Measurements from ENCODE around the gene SLF2.

Gene SLF2

DNA sequence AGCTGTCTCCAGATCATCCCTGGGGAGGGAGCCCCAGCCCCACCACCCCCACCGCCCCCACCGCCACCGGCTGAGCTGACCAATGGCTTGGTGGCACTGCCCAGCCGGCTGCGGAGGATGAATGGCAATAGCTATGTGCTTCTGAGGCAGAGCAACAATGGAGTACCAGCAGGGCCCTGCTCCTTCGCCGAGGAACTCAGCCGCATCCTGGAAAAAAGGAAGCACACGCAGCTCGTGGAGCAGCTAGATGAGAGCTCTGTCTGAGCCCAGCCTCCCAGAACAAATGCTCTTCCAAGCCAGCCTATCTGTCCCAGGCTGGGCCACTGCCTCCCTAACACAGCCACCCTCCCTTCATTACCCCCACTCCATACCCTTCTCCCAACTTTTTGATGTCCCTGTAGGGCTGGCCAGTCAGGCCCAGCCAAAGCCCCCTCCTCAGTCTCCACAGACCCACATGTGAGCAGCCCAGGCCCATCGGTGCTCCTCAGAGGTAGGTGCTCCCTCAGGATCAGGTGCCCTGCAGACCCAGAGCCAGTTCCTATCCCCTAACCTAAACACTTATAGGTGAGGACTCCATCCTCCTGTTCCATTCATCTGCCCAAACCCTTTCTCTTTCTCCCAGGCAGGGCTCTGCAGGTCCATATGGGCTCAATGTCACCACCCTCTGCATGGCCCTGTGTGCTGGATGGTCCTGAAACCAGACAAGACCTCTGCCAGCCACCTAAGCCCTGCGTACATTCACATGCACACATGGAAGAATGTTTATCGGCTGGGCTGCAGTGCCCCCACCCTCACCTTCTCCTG, 71.3 kb downstream of the SLF2 start:
- Mint-ChIP-seq H3K27ac (no peak overlapping the region), H3K36me3 (ENCODE audit: low read depth) (peaks cover 11% of the 10 kb centered on the region), H3K4me3 (no peak overlapping the region)

GRCh38 chr10:100984672-100985177, 72.0 kb downstream of the SLF2 start:
- H3K27ac Mint-ChIP-seq: no peak overlapping the region
- ATAC-seq (no peak), DNase-seq (no peak)
- H3K9me3 Mint-ChIP-seq: no peaks in the 10 kb centered on the region
- peaks cover 18% of the 10 kb centered on the region for H3K36me3 Mint-ChIP-seq (ENCODE audit: low read depth)
- H3K4me3 Mint-ChIP-seq: no peak overlapping the region
- H3K27me3 Mint-ChIP-seq: no peaks in the 10 kb centered on the region
- H3K4me1 Mint-ChIP-seq: peaks cover 35% of the 10 kb centered on the region

More for the DNA sequence above, 71.3 kb downstream of the SLF2 start:
- Mint-ChIP-seq H3K4me1 (peaks cover 28% of the 10 kb centered on the region), H3K9me3 (no peaks in the 10 kb centered on the region), H3K27me3 (no peaks in the 10 kb centered on the region)
- ATAC-seq (no peak), DNase-seq (no peak)

DNA sequence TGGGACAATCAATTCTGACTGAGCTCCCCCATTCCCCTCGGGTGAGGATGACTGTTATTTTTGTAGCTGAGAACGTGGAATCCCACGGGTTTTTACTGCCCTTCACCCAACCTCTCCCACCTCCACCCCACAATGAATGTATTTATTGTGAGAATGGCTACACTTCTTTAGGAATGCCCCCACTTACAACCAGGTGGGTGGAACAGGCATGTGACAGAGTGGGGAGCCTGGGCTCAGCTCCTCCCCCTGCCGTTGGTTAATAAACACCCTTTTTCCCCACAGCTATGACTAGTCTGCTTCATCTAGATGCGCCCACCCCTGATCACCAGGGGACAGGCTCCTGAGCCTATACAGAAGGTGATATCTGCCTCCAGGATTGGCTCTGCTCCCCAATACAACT, 72.6 kb downstream of the SLF2 start:
- Mint-ChIP-seq H3K27ac (no peak overlapping the region), H3K36me3 (ENCODE audit: low read depth) (peaks cover 21% of the 10 kb centered on the region), H3K4me1 (peaks cover 37% of the 10 kb centered on the region), H3K9me3 (no peaks in the 10 kb centered on the region), H3K27me3 (no peaks in the 10 kb centered on the region), H3K4me3 (no peak overlapping the region)
- DNase-seq (no peak), ATAC-seq (no peak)

DNA sequence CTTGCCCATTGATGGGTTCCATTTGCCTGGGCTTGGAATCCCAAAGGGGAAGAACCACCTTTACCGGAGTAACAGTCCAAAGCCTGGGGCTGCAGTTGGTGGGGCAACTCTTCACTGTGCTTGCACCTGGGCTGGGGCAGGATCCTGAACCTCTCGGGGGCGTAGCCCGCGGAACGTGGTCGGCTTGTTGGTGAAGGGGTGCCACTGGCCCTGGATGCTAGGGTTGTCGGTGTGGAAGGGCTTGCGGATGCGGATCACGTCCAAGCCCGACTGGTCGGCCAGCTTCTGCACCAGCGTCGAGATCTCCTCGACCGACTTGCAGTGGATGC, 73.8 kb downstream of the SLF2 start:
- no peak for DNase-seq
- Mint-ChIP-seq H3K27me3 (no peaks in the 10 kb centered on the region), H3K4me1 (peaks cover 44% of the 10 kb centered on the region), H3K27ac (peak overlapping the region; percentile 96), H3K36me3 (ENCODE audit: low read depth) (peaks cover 31% of the 10 kb centered on the region), H3K4me3 (peak overlapping the region; percentile 98), H3K9me3 (no peaks in the 10 kb centered on the region)
- ATAC-seq: no peak

DNA sequence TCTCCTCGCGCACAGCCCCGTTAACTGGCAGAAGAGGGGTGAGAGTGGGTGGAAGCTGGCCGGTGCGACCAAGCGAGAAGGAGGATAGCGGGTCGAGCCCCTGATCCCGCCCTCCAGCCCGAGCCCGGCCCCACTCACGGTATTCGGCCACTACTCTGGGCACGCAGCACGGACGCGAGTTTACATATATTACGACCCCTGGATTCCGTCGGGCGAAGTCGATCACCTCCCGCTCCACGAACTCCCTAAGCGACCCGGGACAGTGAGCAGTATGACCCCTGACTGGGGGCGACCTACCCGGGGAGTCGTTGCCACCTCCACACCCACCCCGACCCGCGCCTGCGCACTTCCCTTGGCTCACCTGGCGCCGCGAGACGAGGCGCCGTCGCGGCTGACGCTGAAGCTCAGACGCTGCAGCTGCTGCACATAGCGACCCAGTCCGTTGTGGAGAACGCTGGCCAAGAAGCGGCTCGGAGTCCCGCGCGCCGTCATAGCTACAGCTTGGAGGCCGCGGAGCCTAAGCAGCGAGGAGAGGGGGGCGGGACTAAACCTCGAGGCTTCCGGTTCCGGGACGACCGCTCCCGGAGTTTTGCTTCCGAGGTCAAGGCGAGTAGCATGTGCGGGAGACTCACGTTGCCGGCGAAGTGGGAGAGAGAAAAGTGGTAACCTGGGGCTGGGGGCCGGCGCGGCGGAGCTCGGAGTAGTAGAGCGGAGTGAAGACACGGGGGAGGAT, 74.4 kb downstream of the SLF2 start, which contains the start of the genes MRPL43 and TWNK:
MRPL43 (minus strand) TSS at position 546 of the 733 bp plus-strand sequence; CDS start at position 492, 54 bp downstream.
TWNK (plus strand) TSS at position 592 of the 733 bp plus-strand sequence. CDS start 668 bp downstream, outside the sequence.
- peaks cover 44% of the 10 kb centered on the region for H3K4me1 Mint-ChIP-seq
- ATAC-seq: peak; percentile 93

GRCh38 chr10:100987685-100988049, 74.9 kb downstream of the SLF2 start:
- Mint-ChIP-seq H3K4me1 (peaks cover 44% of the 10 kb centered on the region), H3K27ac (peak overlapping the region; percentile 96), H3K36me3 (ENCODE audit: low read depth) (peaks cover 34% of the 10 kb centered on the region), H3K27me3 (no peaks in the 10 kb centered on the region), H3K9me3 (no peaks in the 10 kb centered on the region), H3K4me3 (peak overlapping the region; percentile 98)
- no peak for ATAC-seq
- no peak for DNase-seq

More for the DNA sequence above, 74.4 kb downstream of the SLF2 start, which contains the start of the genes MRPL43 and TWNK:
- Mint-ChIP-seq H3K27ac (peak within 1 kb of the TSS; percentile 96), H3K9me3 (no peaks in the 10 kb centered on the region), H3K27me3 (no peaks in the 10 kb centered on the region), H3K36me3 (ENCODE audit: low read depth) (peaks cover 31% of the 10 kb centered on the region), H3K4me3 (peak within 1 kb of the TSS; percentile 98)
- peak; percentile 88 for DNase-seq

GRCh38 chr10:100988166-100988565, 75.4 kb downstream of the SLF2 start:
- peak overlapping the region; percentile 98 for H3K4me3 Mint-ChIP-seq
- no peaks in the 10 kb centered on the region for H3K27me3 Mint-ChIP-seq
- H3K27ac Mint-ChIP-seq: peak overlapping the region; percentile 96
- no peaks in the 10 kb centered on the region for H3K9me3 Mint-ChIP-seq
- peaks cover 38% of the 10 kb centered on the region for H3K36me3 Mint-ChIP-seq (ENCODE audit: low read depth)
- no peak for ATAC-seq
- peaks cover 44% of the 10 kb centered on the region for H3K4me1 Mint-ChIP-seq
- no peak for DNase-seq

GRCh38 chr10:100989088-100989487, 76.3 kb downstream of the SLF2 start:
- H3K36me3 Mint-ChIP-seq (ENCODE audit: low read depth): peaks cover 43% of the 10 kb centered on the region
- peak overlapping the region; percentile 52 for H3K27ac Mint-ChIP-seq
- peak overlapping the region; percentile 98 for H3K4me3 Mint-ChIP-seq
- H3K27me3 Mint-ChIP-seq: no peaks in the 10 kb centered on the region
- no peak for ATAC-seq
- H3K4me1 Mint-ChIP-seq: peaks cover 44% of the 10 kb centered on the region
- no peak for DNase-seq
- H3K9me3 Mint-ChIP-seq: no peaks in the 10 kb centered on the region

GRCh38 chr10:100993986-100994708, 81.4 kb downstream of the SLF2 start:
- DNase-seq: no peak
- H3K36me3 Mint-ChIP-seq (ENCODE audit: low read depth): peaks cover 40% of the 10 kb centered on the region
- no peak overlapping the region for H3K4me3 Mint-ChIP-seq
- peaks cover 35% of the 10 kb centered on the region for H3K4me1 Mint-ChIP-seq
- H3K27ac Mint-ChIP-seq: peak overlapping the region; percentile 64
- no peaks in the 10 kb centered on the region for H3K27me3 Mint-ChIP-seq
- no peaks in the 10 kb centered on the region for H3K9me3 Mint-ChIP-seq
- no peak for ATAC-seq

GRCh38 chr10:100995181-100995580, 82.4 kb downstream of the SLF2 start:
- no peak overlapping the region for H3K27ac Mint-ChIP-seq
- no peak overlapping the region for H3K4me3 Mint-ChIP-seq
- peaks cover 32% of the 10 kb centered on the region for H3K36me3 Mint-ChIP-seq (ENCODE audit: low read depth)
- H3K27me3 Mint-ChIP-seq: no peaks in the 10 kb centered on the region
- ATAC-seq: no peak
- no peak for DNase-seq
- H3K4me1 Mint-ChIP-seq: peaks cover 29% of the 10 kb centered on the region
- no peaks in the 10 kb centered on the region for H3K9me3 Mint-ChIP-seq

GRCh38 chr10:100996678-100997359, 84.1 kb downstream of the SLF2 start:
- Mint-ChIP-seq H3K9me3 (no peaks in the 10 kb centered on the region), H3K27ac (peak overlapping the region; percentile 94), H3K4me3 (peak overlapping the region; percentile 86), H3K4me1 (peaks cover 26% of the 10 kb centered on the region), H3K27me3 (no peaks in the 10 kb centered on the region), H3K36me3 (ENCODE audit: low read depth) (peaks cover 18% of the 10 kb centered on the region)
- ATAC-seq (peak; percentile 15), DNase-seq (peak; percentile 55)

GRCh38 chr10:100997360-100998182, 84.8 kb downstream of the SLF2 start:
- peak overlapping the region; percentile 86 for H3K4me3 Mint-ChIP-seq
- peak; percentile 84 for DNase-seq

More at GRCh38 chr10:100997360-100998182, 84.8 kb downstream of the SLF2 start:
- H3K27ac Mint-ChIP-seq: peak overlapping the region; percentile 94
- no peaks in the 10 kb centered on the region for H3K27me3 Mint-ChIP-seq
- H3K4me1 Mint-ChIP-seq: peaks cover 26% of the 10 kb centered on the region
- peak; percentile 56 for ATAC-seq
- peaks cover 16% of the 10 kb centered on the region for H3K36me3 Mint-ChIP-seq (ENCODE audit: low read depth)
- no peaks in the 10 kb centered on the region for H3K9me3 Mint-ChIP-seq
